ENCODE data around the gene AP5B1.

AP5B1 gene

GRCh38 chr11:65792456-65792855 lies 11.7 kb upstream of the AP5B1 start:
- H3K4me3 ChIP-seq (ENCODE audit: low read depth, low read length) = no peak overlapping the region
- no peak for TF ChIP-seq CTCF (IDR thresholded peaks at IDR 0.05; ENCODE audit: borderline replicate concordance, insufficient read depth, low read depth, low read length)

GRCh38 chr11:65791719-65792213 lies 11.0 kb upstream of the AP5B1 start:
- no peak overlapping the region for H3K4me3 ChIP-seq (ENCODE audit: low read depth, low read length)
- TF ChIP-seq CTCF (IDR thresholded peaks at IDR 0.05; ENCODE audit: borderline replicate concordance, insufficient read depth, low read depth, low read length) = no peak

- no peak overlapping the region for H3K4me3 ChIP-seq (ENCODE audit: low read depth, low read length)
- TF ChIP-seq CTCF (IDR thresholded peaks at IDR 0.05; ENCODE audit: borderline replicate concordance, insufficient read depth, low read depth, low read length) = no peak
These were observed 10.3 kb upstream of the AP5B1 start for GRCh38 chr11:65790902-65791650.

- TF ChIP-seq CTCF (IDR thresholded peaks at IDR 0.05; ENCODE audit: borderline replicate concordance, insufficient read depth, low read depth, low read length) = no peak
- H3K4me3 ChIP-seq (ENCODE audit: low read depth, low read length) = no peak overlapping the region
These were observed 9.5 kb upstream of the AP5B1 start for GRCh38 chr11:65790104-65790901.

GRCh38 chr11:65789230-65790103 lies 8.7 kb upstream of the AP5B1 start:
- TF ChIP-seq CTCF (IDR thresholded peaks at IDR 0.05; ENCODE audit: borderline replicate concordance, insufficient read depth, low read depth, low read length) = no peak
- H3K4me3 ChIP-seq (ENCODE audit: low read depth, low read length) = no peak overlapping the region

GRCh38 chr11:65788821-65789220 lies 8.0 kb upstream of the AP5B1 start:
- no peak overlapping the region for H3K4me3 ChIP-seq (ENCODE audit: low read depth, low read length)
- TF ChIP-seq CTCF (IDR thresholded peaks at IDR 0.05; ENCODE audit: borderline replicate concordance, insufficient read depth, low read depth, low read length) = no peak
